GM19467 (cell line): ENCODE measurements around the gene ELL2.
"Not testable (repeated sequence)": the region's sequence is repeated elsewhere in the genome, so short reads cannot be mapped to it uniquely, and the experiment has no call there.

Experiments
- ATAC-seq: cut with Tn5 transposase; IDR thresholded peaks from one replicate; pipeline ENCODE4 v1.9.1; 2021; ENCODE audit warnings: mild to moderate bottlenecking, moderate library complexity; ENCODE audit not compliant: unreplicated experiment

ELL2 gene

GRCh38 chr5:95931079-95931833 lies 30.4 kb downstream of the ELL2 start:
- ATAC-seq = no peak

- no peak for ATAC-seq
Observed at GRCh38 chr5:95930141-95930930, 31.3 kb downstream of the ELL2 start.

- no peak for ATAC-seq
Observed at GRCh38 chr5:95928724-95929253, 32.9 kb downstream of the ELL2 start.

DNA sequence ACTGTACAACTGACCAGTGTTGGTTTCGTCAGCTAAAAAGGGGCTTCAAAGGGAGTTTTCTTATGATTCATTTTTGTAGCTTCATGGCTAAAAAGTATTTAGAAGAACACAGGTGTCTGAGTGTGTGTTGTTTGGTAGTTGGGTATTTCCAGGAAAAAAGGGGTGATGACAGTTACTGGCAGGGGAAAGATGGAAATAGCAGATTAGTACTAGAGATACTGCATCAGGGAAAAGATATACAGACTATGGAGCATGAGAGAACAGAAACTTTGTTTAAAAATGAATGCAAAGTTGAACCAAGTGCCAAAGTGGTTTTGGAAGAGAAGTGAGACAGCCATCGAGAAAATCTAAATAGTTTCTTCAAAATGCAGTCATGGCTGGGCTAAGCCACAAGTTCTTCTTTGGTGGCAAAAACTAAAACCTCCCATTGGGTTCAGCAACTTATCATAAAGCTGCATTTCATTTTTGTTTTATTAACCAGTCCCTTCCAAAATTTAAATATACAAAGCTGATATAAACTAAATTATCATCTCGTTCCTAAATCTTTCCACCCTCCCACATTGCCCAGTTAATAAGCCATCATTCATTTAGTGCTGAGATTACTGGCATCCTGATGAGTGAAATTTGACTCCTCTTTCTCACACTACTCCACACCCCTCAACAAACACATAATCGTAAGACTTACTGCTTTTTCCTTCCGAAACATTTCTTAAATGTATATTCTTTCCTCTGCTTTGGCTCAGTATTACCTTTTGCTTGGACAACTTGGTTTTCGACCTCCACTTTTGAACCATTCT lies 33.5 kb downstream of the ELL2 start:
- ATAC-seq = peak; percentile 43

DNA sequence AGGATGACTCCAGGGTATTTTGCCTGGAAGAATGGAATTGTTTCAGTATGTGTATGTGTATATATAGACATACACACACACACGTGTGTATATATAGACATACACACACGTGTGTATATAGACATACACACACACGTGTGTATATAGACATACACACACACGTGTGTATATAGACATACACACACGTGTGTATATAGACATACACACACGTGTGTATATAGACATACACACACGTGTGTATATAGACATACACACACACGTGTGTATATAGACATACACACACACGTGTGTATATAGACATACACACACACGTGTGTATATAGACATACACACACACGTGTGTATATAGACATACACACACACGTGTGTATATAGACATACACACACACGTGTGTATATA lies 34.4 kb downstream of the ELL2 start:
- not testable (repeated sequence) for ATAC-seq

DNA sequence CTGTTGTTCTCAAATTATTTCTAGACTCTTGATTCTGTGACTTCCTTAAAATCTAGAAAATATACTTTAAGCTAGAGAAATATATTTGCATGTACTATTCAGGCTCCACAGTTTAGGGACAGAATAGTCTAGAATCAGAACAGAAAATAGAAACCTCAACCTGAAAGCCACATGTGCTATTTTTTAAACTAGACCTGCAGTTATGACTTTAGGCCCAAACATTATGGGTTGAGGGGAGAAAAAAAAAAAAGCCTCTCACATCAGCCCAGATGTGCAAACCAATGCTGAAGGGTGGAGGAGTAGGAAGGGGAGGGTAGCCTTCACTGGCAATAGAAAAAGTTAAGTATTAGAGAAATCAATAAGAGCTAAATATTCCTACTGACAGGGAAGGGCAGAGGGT lies 35.7 kb downstream of the ELL2 start:
- peak; percentile 37 for ATAC-seq

- no peak for ATAC-seq
Observed at GRCh38 chr5:95925378-95925744, 36.3 kb downstream of the ELL2 start.

GRCh38 chr5:95924720-95925377 lies 36.8 kb downstream of the ELL2 start:
- no peak for ATAC-seq

- peak; percentile 42 for ATAC-seq
Observed at GRCh38 chr5:95923918-95924544, 37.6 kb downstream of the ELL2 start.

GRCh38 chr5:95922798-95923197 lies 38.9 kb downstream of the ELL2 start:
- no peak for ATAC-seq

GRCh38 chr5:95921501-95921900 lies 40.1 kb downstream of the ELL2 start:
- ATAC-seq = no peak

DNA sequence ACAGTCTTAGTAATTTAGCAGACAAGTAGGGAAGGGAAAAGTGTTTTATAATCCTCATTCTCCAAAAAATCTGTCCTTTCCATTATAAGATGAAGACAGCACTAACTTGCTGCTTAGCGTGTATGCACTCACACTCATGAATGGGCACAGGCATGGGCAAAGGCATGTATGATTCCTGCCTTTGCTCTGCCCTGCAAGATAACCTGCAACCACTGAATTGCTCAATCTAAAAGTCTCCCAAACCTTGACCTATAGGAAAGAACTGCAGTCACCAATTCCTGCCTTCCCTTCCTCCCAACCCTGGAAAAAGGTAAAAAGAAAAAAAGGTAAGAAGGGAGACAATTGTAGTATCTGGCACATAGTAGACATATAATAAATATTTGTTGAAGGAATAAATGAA lies 40.8 kb downstream of the ELL2 start:
- ATAC-seq = no peak

DNA sequence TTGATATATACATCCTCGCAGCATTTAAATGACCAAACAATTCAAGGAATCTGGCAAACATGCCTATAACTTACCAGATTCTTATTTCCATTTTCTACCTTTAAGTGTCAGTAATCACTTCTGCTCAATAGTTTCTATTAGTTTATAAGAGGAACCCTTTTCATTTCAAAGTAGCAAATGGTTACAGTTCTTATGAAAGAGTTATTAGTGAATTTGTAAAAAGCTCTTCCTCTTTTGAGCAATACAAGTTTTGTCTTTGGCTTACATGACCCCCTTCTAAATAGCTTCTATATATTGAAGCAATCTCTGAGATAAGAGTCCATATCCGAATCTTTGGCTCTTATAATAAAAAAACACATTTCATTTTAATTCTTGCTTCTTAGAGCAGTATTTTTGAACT lies 42.0 kb downstream of the ELL2 start:
- no peak for ATAC-seq

- ATAC-seq = no peak
Observed at GRCh38 chr5:95918421-95919006, 43.1 kb downstream of the ELL2 start.

DNA sequence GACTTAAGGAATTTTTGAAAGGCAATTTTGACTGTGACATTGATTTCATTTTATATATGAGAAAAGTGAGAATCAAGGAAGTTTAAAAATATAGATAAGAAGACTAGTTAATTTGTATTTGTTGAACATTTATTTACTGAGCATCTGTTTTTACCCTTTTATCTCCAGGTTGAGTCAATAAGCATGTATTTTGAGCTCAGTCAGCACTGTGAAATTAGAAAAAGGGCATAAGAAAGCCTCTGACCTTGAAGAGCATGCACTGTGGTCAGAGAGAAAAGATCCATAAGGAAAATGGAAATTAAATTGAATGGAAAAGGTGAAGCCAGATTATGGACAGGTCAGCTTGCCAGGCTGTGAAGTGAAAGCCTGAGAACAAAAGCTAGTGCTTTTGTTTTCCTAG lies 44.4 kb downstream of the ELL2 start:
- no peak for ATAC-seq

DNA sequence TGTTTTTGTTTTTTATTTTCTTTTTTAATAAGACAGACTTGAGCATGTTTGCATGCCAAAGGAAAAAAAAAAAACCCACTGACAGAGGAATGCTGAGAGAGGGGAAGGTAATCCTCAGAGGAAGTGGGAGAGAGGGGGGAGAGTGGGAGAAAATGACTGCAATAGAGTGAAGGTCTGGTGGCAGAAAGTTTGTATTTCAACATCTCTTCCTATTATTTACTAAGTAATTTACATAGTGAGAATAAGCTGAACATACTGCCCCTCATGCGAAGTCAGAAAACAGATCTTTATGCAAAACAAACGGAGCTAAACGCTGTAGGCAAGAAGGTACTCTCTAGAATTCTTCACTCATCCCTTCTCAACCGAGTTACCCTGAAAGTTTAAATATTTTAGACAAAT lies 45.0 kb downstream of the ELL2 start:
- ATAC-seq = no peak

DNA sequence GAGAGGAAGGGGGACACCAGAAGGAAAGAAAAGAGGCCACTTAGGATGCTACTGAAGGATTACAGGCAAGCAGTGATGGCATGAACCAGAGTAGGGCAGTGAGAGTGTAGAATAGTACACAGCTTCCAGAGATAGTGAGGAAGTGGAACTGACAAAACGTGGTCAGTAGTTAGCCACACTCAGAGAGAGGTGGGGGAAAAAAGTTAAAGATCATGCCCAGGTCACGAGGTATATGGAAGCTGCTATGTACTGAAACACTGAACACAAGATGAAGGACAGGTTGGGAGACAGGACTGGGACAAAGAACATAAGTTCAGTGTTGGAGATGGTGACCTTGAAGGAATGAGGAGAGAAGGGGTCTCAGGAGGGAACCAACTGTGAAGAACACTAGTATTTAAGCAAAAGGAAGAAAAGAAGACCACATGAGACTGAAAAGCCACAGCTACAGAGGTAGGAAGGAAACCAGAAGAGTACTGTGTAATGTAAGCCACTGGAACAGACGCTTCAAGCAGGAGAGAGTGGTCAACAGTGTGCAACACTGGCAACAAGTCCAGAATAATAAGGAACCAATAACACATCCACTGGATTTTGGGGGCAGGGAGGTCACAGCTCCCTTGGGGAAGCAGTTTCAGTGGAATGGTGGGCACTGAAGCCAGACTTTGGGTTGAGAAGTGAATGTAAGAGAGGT lies 45.5 kb downstream of the ELL2 start:
- ATAC-seq = peak; percentile 58

DNA sequence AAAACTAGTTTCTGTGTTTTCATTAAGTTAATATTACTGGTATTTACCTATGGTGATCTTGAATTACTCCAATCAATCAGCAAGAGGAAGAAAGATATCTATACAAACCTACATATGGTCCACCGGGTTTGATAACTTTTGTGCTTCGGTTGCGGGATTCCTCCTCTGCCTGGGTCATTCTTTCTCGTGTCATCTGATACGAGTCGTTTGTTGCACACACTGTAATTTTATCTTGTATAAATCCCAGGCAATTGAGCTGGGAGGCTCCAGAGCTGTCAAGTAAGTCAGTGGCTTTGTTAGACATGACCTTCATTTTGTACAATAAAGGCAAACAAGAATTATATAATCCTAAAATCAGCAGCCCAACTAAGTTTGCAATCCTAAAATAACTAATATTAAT lies 48.0 kb downstream of the ELL2 start:
- ATAC-seq = no peak

GRCh38 chr5:95912029-95912428 lies 49.6 kb downstream of the ELL2 start:
- ATAC-seq = no peak
